GM21576 (cell line): ENCODE results near the gene GATA2.

Experiments
- ATAC-seq: cut with Tn5 transposase; IDR thresholded peaks from one replicate; pipeline ENCODE4 v1.9.1; 2021; ENCODE audit warnings: mild to moderate bottlenecking, moderate library complexity; ENCODE audit not compliant: unreplicated experiment

Gene GATA2

GRCh38 chr3:128476659-128477058 is 16.3 kb downstream of the GATA2 start:
- no peak for ATAC-seq

GRCh38 chr3:128475355-128475754 is 17.6 kb downstream of the GATA2 start:
- ATAC-seq, result no peak

- no peak for ATAC-seq
Measured at GRCh38 chr3:128473737-128474136, 19.3 kb downstream of the GATA2 start.

- ATAC-seq, result no peak
Measured at GRCh38 chr3:128473180-128473519, 19.9 kb downstream of the GATA2 start.

GRCh38 chr3:128472449-128473179 is 20.4 kb downstream of the GATA2 start:
- no peak for ATAC-seq

- ATAC-seq, result no peak
Measured at GRCh38 chr3:128471720-128472119, 21.3 kb downstream of the GATA2 start.

GRCh38 chr3:128471110-128471509 is 21.9 kb downstream of the GATA2 start:
- no peak for ATAC-seq

- no peak for ATAC-seq
Measured at GRCh38 chr3:128470134-128470899, 22.7 kb downstream of the GATA2 start.

GRCh38 chr3:128469556-128469955 is 23.4 kb downstream of the GATA2 start:
- ATAC-seq, result no peak

- ATAC-seq, result no peak
Measured at GRCh38 chr3:128468791-128469527, 24.0 kb downstream of the GATA2 start.

GRCh38 chr3:128468285-128468790 is 24.7 kb downstream of the GATA2 start:
- no peak for ATAC-seq

- no peak for ATAC-seq
Measured at GRCh38 chr3:128466840-128467541, 26.0 kb downstream of the GATA2 start, which contains the start of gene DNAJB8. TSS of gene DNAJB8 (minus strand) at chr3:128466890. CDS start at chr3:128463245, 3,645 bp downstream.

GRCh38 chr3:128464702-128465101 is 28.3 kb downstream of the GATA2 start:
- no peak for ATAC-seq

- no peak for ATAC-seq
Measured at GRCh38 chr3:128464188-128464587, 28.8 kb downstream of the GATA2 start.

- no peak for ATAC-seq
Measured at GRCh38 chr3:128463771-128464170, 29.2 kb downstream of the GATA2 start.

GRCh38 chr3:128463354-128463753 is 29.6 kb downstream of the GATA2 start:
- ATAC-seq, result no peak

- no peak for ATAC-seq
Measured at GRCh38 chr3:128462931-128463330, 30.1 kb downstream of the GATA2 start.

- no peak for ATAC-seq
Measured at GRCh38 chr3:128462341-128462910, 30.6 kb downstream of the GATA2 start.

GRCh38 chr3:128461731-128462130 is 31.3 kb downstream of the GATA2 start:
- ATAC-seq, result no peak

GRCh38 chr3:128459461-128459820 is 33.6 kb downstream of the GATA2 start:
- no peak for ATAC-seq
